ENCODE data around the gene CDK4.

GRCh38 chr12:57717846-57718640, 34.1 kb downstream of the CDK4 start:
- no peak for TF ChIP-seq SPI1 (IDR thresholded peaks at IDR 0.05; ENCODE audit: low read depth, low read length)
- TF ChIP-seq POLR2AphosphoS5 (IDR thresholded peaks at IDR 0.05; ENCODE audit: low read depth, low read length): no peak
- no peak for TF ChIP-seq POLR2A (IDR thresholded peaks at IDR 0.05; ENCODE audit: low read depth, low read length)
- no peak for TF ChIP-seq TAF1 (IDR thresholded peaks at IDR 0.05; ENCODE audit: low read depth, low read length)
- no peak for TF ChIP-seq PAX5 (IDR thresholded peaks at IDR 0.05; ENCODE audit: insufficient read depth, low read length, severe bottlenecking)
- no peak for TF ChIP-seq POU2F2 (IDR thresholded peaks at IDR 0.05; ENCODE audit: low read depth, low read length)
